ENCODE measurements around the gene PLAGL2. TPM values are rescaled to one million over a fixed set of nuclear protein-coding genes. Genes with fewer than 3 reads are reported as not detected.

Gene PLAGL2
- total and polyA plus RNA-seq, 2 donors from 2014 or later, result 3.8 to 9.2 TPM

DNA sequence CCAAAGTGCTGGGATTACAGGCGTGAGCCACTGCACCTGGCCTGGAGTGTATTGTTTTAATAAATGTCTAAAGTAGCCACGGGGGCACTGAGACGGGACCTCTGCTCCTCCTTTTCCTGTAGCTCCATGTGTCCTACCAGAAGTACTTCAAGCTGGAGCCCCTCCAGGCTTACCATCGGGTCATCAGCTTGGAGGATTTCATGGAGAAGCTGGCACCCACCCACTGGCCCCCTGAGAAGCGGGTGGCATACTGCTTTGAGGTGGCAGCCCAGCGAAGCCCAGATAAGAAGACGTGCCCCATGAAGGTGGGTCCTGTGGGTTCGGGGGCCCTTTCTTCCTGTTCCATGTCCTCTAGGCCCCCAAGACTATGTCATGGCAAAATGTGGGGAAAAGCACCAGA lies 7.6 kb upstream of the PLAGL2 start:
- Histone ChIP-seq H3K4me3 (ENCODE audit: low read length in 3 of 3) (no peak overlapping the region), H3K9ac (ENCODE audit: low read length in 3 of 3) (no peak overlapping the region), H3K36me3 (ENCODE audit: control insufficient read depth in 2 of 3, insufficient read depth in 3 of 3, low read length in 3 of 3) (peaks cover 8 to 35% (median 20%) of the 10 kb centered on the region in 3 donors), H3K27me3 (ENCODE audit: control insufficient read depth, insufficient read depth, low read length) (no peaks in the 10 kb centered on the region), H3K9me3 (ENCODE audit: control insufficient read depth in 2 of 3, insufficient read depth in 1 of 3, low read length in 3 of 3) (no peaks in the 10 kb centered on the region), H3K4me1 (ENCODE audit: control insufficient read depth in 2 of 3, insufficient read depth in 2 of 3, low read depth in 1 of 3, low read length in 3 of 3) (peaks cover 0 to 3% (median 0%) of the 10 kb centered on the region in 3 donors), H3K27ac (ENCODE audit: low read depth in 2 of 2, low read length in 2 of 2) (no peak overlapping the region)
- intact Hi-C loops (cut with DNase I), result no loop called here
- DNase-seq (no peak), FAIRE-seq (no peak)
- no peak for TF ChIP-seq CTCF (IDR thresholded peaks at IDR 0.05; ENCODE audit: borderline replicate concordance, extremely low read depth, insufficient read depth)

- DNase-seq, result no peak
- no peaks in the 10 kb centered on the region for H3K27me3 ChIP-seq (ENCODE audit: control insufficient read depth, insufficient read depth, low read length)
- intact Hi-C loops (cut with DNase I), result no loop called here
- no peak for FAIRE-seq
- TF ChIP-seq CTCF (IDR thresholded peaks at IDR 0.05; ENCODE audit: borderline replicate concordance, extremely low read depth, insufficient read depth), result no peak
- H3K9ac ChIP-seq (ENCODE audit: low read length in 3 of 3), result no peak overlapping the region
- H3K27ac ChIP-seq (ENCODE audit: low read depth in 2 of 2, low read length in 2 of 2), result no peak overlapping the region
- H3K4me1 ChIP-seq (ENCODE audit: control insufficient read depth in 2 of 3, insufficient read depth in 2 of 3, low read depth in 1 of 3, low read length in 3 of 3), result peaks cover 0 to 12% (median 1%) of the 10 kb centered on the region in 3 donors
- H3K4me3 ChIP-seq (ENCODE audit: low read length in 3 of 3), result no peak overlapping the region
- H3K36me3 ChIP-seq (ENCODE audit: control insufficient read depth in 2 of 3, insufficient read depth in 3 of 3, low read length in 3 of 3), result peaks cover 5 to 33% (median 16%) of the 10 kb centered on the region in 3 donors
- no peaks in the 10 kb centered on the region for H3K9me3 ChIP-seq (ENCODE audit: control insufficient read depth in 2 of 3, insufficient read depth in 1 of 3, low read length in 3 of 3)
These were observed 6.3 kb upstream of the PLAGL2 start for GRCh38 chr20:32213870-32214269.

GRCh38 chr20:32209850-32210605 lies 2.5 kb upstream of the PLAGL2 start:
- FAIRE-seq (no peak), DNase-seq (no peak)
- TF ChIP-seq CTCF (IDR thresholded peaks at IDR 0.05; ENCODE audit: borderline replicate concordance, extremely low read depth, insufficient read depth), result no peak
- Histone ChIP-seq H3K27ac (ENCODE audit: low read depth in 2 of 2, low read length in 2 of 2) (peak overlapping the region in 1 of 2 donors; percentile 3), H3K36me3 (ENCODE audit: control insufficient read depth in 2 of 3, insufficient read depth in 3 of 3, low read length in 3 of 3) (peaks cover 0 to 6% (median 0%) of the 10 kb centered on the region in 3 donors), H3K4me3 (ENCODE audit: low read length in 3 of 3) (no peak overlapping the region), H3K27me3 (ENCODE audit: control insufficient read depth, insufficient read depth, low read length) (no peaks in the 10 kb centered on the region), H3K9ac (ENCODE audit: low read length in 3 of 3) (no peak overlapping the region), H3K4me1 (ENCODE audit: control insufficient read depth in 2 of 3, insufficient read depth in 2 of 3, low read depth in 1 of 3, low read length in 3 of 3) (peaks cover 0 to 32% (median 24%) of the 10 kb centered on the region in 3 donors), H3K9me3 (ENCODE audit: control insufficient read depth in 2 of 3, insufficient read depth in 1 of 3, low read length in 3 of 3) (no peaks in the 10 kb centered on the region)
- intact Hi-C loops (cut with DNase I), result no loop called here
